Uterus (tissue), 2 donors: ENCODE data around the gene NDUFS7.

Experiments used
- POLR2A ChIP-seq, 2 donors: fragments of 450-650 bp; IDR thresholded peaks; one replicate each; pipeline ENCODE4 v1.6.1; 2016; ENCODE audit warnings: antibody characterized with exemption in 2 of 2, mild to moderate bottlenecking in 1 of 2, moderate library complexity in 1 of 2
- TF ChIP-seq, protein P1 (sequence below), 4 experiments: fragments of 200-600 bp in 2 of 4; fragments of 450-650 bp in 2 of 4; sonication (generic) in 2 of 4; IDR thresholded peaks; one replicate each; pipeline ENCODE4 v1.5.1; 2016 to 2019; ENCODE audit warnings: antibody characterized with exemption in 4 of 4, mild to moderate bottlenecking in 2 of 4, moderate library complexity in 1 of 4

- TF ChIP-seq, protein P1, sequence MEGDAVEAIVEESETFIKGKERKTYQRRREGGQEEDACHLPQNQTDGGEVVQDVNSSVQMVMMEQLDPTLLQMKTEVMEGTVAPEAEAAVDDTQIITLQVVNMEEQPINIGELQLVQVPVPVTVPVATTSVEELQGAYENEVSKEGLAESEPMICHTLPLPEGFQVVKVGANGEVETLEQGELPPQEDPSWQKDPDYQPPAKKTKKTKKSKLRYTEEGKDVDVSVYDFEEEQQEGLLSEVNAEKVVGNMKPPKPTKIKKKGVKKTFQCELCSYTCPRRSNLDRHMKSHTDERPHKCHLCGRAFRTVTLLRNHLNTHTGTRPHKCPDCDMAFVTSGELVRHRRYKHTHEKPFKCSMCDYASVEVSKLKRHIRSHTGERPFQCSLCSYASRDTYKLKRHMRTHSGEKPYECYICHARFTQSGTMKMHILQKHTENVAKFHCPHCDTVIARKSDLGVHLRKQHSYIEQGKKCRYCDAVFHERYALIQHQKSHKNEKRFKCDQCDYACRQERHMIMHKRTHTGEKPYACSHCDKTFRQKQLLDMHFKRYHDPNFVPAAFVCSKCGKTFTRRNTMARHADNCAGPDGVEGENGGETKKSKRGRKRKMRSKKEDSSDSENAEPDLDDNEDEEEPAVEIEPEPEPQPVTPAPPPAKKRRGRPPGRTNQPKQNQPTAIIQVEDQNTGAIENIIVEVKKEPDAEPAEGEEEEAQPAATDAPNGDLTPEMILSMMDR (IDR thresholded peaks at IDR 0.05) = no peak
- TF ChIP-seq POLR2A (IDR thresholded peaks at IDR 0.05) = no peak
These were observed 32.5 kb downstream of the NDUFS7 start for GRCh38 chr19:1416014-1416841.
